PFSK-1 (cell line): ENCODE results near the gene MOCOS.

Experiments used
- FOXP2 ChIP-seq: optimal IDR thresholded peaks from 2 replicates; pipeline ENCODE3; 2011; ENCODE audit warnings: borderline replicate concordance, control low read depth, inconsistent platforms; ENCODE audit not compliant: insufficient read depth; ENCODE audit errors: extremely low read length, extremely low read depth
- POLR2AphosphoS5 ChIP-seq: IDR thresholded peaks from 2 replicates; pipeline ENCODE4 v1.6.1; 2012; ENCODE audit warnings: low read depth, mild to moderate bottlenecking, control low read depth, low read length, moderate library complexity
- REST ChIP-seq, 2 experiments: IDR thresholded peaks; 2 replicates each; pipeline versions ENCODE4 v1.6.1 to v1.8.0; 2011 to 2012; ENCODE audit warnings: low read depth in 2 of 2, low read length in 2 of 2, control low read depth in 1 of 2, inconsistent platforms in 1 of 2, mild to moderate bottlenecking in 1 of 2, moderate library complexity in 1 of 2; ENCODE audit not compliant: insufficient read depth in 1 of 2
- SIN3A ChIP-seq: IDR thresholded peaks from 2 replicates; pipeline ENCODE4 v1.6.1; 2012; ENCODE audit warnings: mild to moderate bottlenecking, low read length, moderate library complexity, borderline replicate concordance; ENCODE audit not compliant: insufficient read depth
- TAF1 ChIP-seq: IDR thresholded peaks from 2 replicates; pipeline ENCODE4 v1.6.1; 2012; ENCODE audit warnings: low read length, control low read depth, borderline replicate concordance; ENCODE audit not compliant: insufficient read depth

Gene MOCOS

GRCh38 chr18:36149514-36150289 lies 37.6 kb upstream of the MOCOS start:
- no peak for TF ChIP-seq FOXP2
- no peak for TF ChIP-seq POLR2AphosphoS5
- no peak for TF ChIP-seq REST (IDR thresholded peaks at IDR 0.05; ENCODE audit: insufficient read depth in 1 of 2, low read depth in 2 of 2, low read length in 2 of 2)
- TF ChIP-seq TAF1 = no peak
- no peak for TF ChIP-seq SIN3A

GRCh38 chr18:36152781-36153180 lies 34.5 kb upstream of the MOCOS start:
- TF ChIP-seq POLR2AphosphoS5 (no peak), REST (IDR thresholded peaks at IDR 0.05; ENCODE audit: insufficient read depth in 1 of 2, low read depth in 2 of 2, low read length in 2 of 2) (no peak), FOXP2 (no peak), SIN3A (no peak), TAF1 (no peak)

GRCh38 chr18:36153203-36153602 lies 34.1 kb upstream of the MOCOS start:
- TF ChIP-seq POLR2AphosphoS5 (no peak), FOXP2 (no peak), SIN3A (no peak), REST (IDR thresholded peaks at IDR 0.05; ENCODE audit: insufficient read depth in 1 of 2, low read depth in 2 of 2, low read length in 2 of 2) (no peak), TAF1 (no peak)

- TF ChIP-seq TAF1 = no peak
- no peak for TF ChIP-seq FOXP2
- TF ChIP-seq SIN3A = no peak
- no peak for TF ChIP-seq REST (IDR thresholded peaks at IDR 0.05; ENCODE audit: insufficient read depth in 1 of 2, low read depth in 2 of 2, low read length in 2 of 2)
These were observed 33.5 kb upstream of the MOCOS start for GRCh38 chr18:36153771-36154170.
